Naive thymus-derived CD8-positive, alpha-beta T cell (primary cell): ENCODE data around the gene MGRN1. TPM values are rescaled to one million over a fixed set of nuclear protein-coding genes. Genes with fewer than 3 reads are reported as not detected.

ENCODE experiments used
- ATAC-seq, 2 donors: fragments of 150-1000 bp; cut with Tn5 transposase in 1 of 2; sonication (Bioruptor Pico), chemical (Tn5 transposase) in 1 of 2; 1 replicate in 1 of 2; 2 replicates in 1 of 2; pipeline ENCODE4 v1.10.0; 2021; ENCODE audit warnings: mild to moderate bottlenecking in 2 of 2, moderate library complexity in 2 of 2
- POLR2A ChIA-PET: fragments of 350-600 bp; sonication (Branson Sonifier 250); formaldehyde crosslinking; loops from one replicate; lab custom pipeline; 2021; ENCODE audit warnings: antibody characterized with exemption; lab: Charles Lee
- DNase-seq, 10 donors: peaks; one replicate each; pipeline versions ENCODE4 v3.0.0 to v3.0.0-alpha.2; 2020 to 2022
- H3K27ac Mint-ChIP-seq, 10 donors: one replicate each; pipeline ENCODE4 v1.8.0; 2020 to 2022; ENCODE audit warnings: mild to moderate bottlenecking in 10 of 10, mixed read lengths in 10 of 10, moderate library complexity in 4 of 10, inconsistent platforms in 1 of 10
- H3K27me3 Mint-ChIP-seq, 5 donors: one replicate each; pipeline ENCODE4 v1.8.0; 2021 to 2022; ENCODE audit warnings: mixed read lengths in 5 of 5
- H3K36me3 Mint-ChIP-seq, 3 donors: one replicate each; pipeline ENCODE4 v1.8.0; 2020 to 2022; ENCODE audit warnings: mixed read lengths in 3 of 3, mild to moderate bottlenecking in 2 of 3, inconsistent platforms in 1 of 3
- H3K4me1 Mint-ChIP-seq, 4 donors: one replicate each; pipeline ENCODE4 v1.8.0; 2021 to 2022; ENCODE audit warnings: mixed read lengths in 4 of 4
- H3K4me3 Mint-ChIP-seq, 10 donors: one replicate each; pipeline ENCODE4 v1.8.0; 2020 to 2022; ENCODE audit warnings: mild to moderate bottlenecking in 10 of 10, mixed read lengths in 10 of 10, moderate library complexity in 6 of 10, inconsistent platforms in 1 of 10
- H3K9me3 Mint-ChIP-seq, 9 donors: one replicate each; pipeline ENCODE4 v1.8.0; 2020 to 2022; ENCODE audit warnings: mixed read lengths in 9 of 9, mild to moderate bottlenecking in 3 of 9, inconsistent platforms in 1 of 9, moderate library complexity in 1 of 9
- polyA plus RNA-seq, 3 donors: library from polyadenylated mRNA; unstranded; fragments of 300-500 nt; fragmentation: Illumina TruSeq; gene quantifications; one replicate each; pipeline ENCODE4 v1.2.3, GENCODE V29; 2021
- total RNA-seq, 8 experiments: library from RNA in 2 of 8; stranded (reverse) in 2 of 8; gene quantifications; one replicate each; pipeline ENCODE4 v1.2.3 and lab custom pipeline; 2021 to 2026

The MGRN1 gene
- total and polyA plus RNA-seq, 5 experiments from 2014 or later, result 4.5 to 70.5 (median 5.8) TPM

- no peak overlapping the region for H3K4me3 Mint-ChIP-seq
- no peaks in the 10 kb centered on the region for H3K9me3 Mint-ChIP-seq
- POLR2A ChIA-PET, result interaction anchor here (0.6 kb wide), 1 partner anchor 195 kb away, joined by 3 read pairs; no protein-coding TSS in a partner anchor
- no peak for DNase-seq
- peak overlapping the region in 2 of 10 donors; percentile 43 to 87 for H3K27ac Mint-ChIP-seq
- peaks cover 13 to 31% (median 29%) of the 10 kb centered on the region in 4 donors for H3K4me1 Mint-ChIP-seq
- H3K36me3 Mint-ChIP-seq, result peaks cover 0 to 23% (median 0%) of the 10 kb centered on the region in 3 donors
- ATAC-seq, result no peak
- no peaks in the 10 kb centered on the region for H3K27me3 Mint-ChIP-seq
Observed at GRCh38 chr16:4673387-4674046, 48.9 kb downstream of the MGRN1 start.

- Mint-ChIP-seq H3K9me3 (no peaks in the 10 kb centered on the region), H3K36me3 (peaks cover 0 to 20% (median 0%) of the 10 kb centered on the region in 3 donors)
- POLR2A ChIA-PET, result interaction anchor here (0.7 to 3.1 kb wide), 4 partner anchors 18 to 68 kb away, joined by 3 to 27 read pairs (median 4); partner anchors contain the start of gene NUDT16L1
Observed at GRCh38 chr16:4674926-4675530, 50.4 kb downstream of the MGRN1 start.

GRCh38 chr16:4675864-4676786 is 51.5 kb downstream of the MGRN1 start:
- Mint-ChIP-seq H3K4me3 (peak overlapping the region; percentile 61 to 86 (median 81)), H3K27ac (peak overlapping the region; percentile 96 to 99 (median 98)), H3K4me1 (peaks cover 15 to 50% (median 39%) of the 10 kb centered on the region in 4 donors), H3K36me3 (peaks cover 0 to 24% (median 0%) of the 10 kb centered on the region in 3 donors), H3K27me3 (no peaks in the 10 kb centered on the region), H3K9me3 (no peaks in the 10 kb centered on the region)
- ATAC-seq (peak; percentile 83 to 92), DNase-seq (peak; percentile 37 to 81 (median 71))
- POLR2A ChIA-PET, result interaction anchor here (0.6 to 3.1 kb wide), 11 partner anchors 8 to 423 kb away, joined by 3 to 27 read pairs (median 5); partner anchors contain the start of gene NUDT16L1

More at GRCh38 chr16:4674926-4675530, 50.4 kb downstream of the MGRN1 start:
- no peak for ATAC-seq
- peak overlapping the region in 5 of 10 donors; percentile 28 to 86 (median 81) for H3K4me3 Mint-ChIP-seq
- H3K27me3 Mint-ChIP-seq, result no peaks in the 10 kb centered on the region
- H3K27ac Mint-ChIP-seq, result peak overlapping the region; percentile 59 to 99 (median 98)
- peaks cover 13 to 42% (median 36%) of the 10 kb centered on the region in 4 donors for H3K4me1 Mint-ChIP-seq
- DNase-seq, result no peak

- DNase-seq (no peak), ATAC-seq (peak; percentile 11 to 16)
- POLR2A ChIA-PET, result interaction anchor here (0.8 to 3.1 kb wide), 9 partner anchors 9 to 424 kb away, joined by 3 to 27 read pairs (median 5); partner anchors contain the start of gene NUDT16L1
- Mint-ChIP-seq H3K27me3 (no peaks in the 10 kb centered on the region), H3K4me1 (peaks cover 19 to 55% (median 45%) of the 10 kb centered on the region in 4 donors), H3K4me3 (peak overlapping the region; percentile 61 to 86 (median 81)), H3K36me3 (peaks cover 0 to 24% (median 0%) of the 10 kb centered on the region in 3 donors), H3K27ac (peak overlapping the region; percentile 96 to 99 (median 98)), H3K9me3 (no peaks in the 10 kb centered on the region)
Observed at GRCh38 chr16:4676831-4677230, 52.2 kb downstream of the MGRN1 start.

DNA sequence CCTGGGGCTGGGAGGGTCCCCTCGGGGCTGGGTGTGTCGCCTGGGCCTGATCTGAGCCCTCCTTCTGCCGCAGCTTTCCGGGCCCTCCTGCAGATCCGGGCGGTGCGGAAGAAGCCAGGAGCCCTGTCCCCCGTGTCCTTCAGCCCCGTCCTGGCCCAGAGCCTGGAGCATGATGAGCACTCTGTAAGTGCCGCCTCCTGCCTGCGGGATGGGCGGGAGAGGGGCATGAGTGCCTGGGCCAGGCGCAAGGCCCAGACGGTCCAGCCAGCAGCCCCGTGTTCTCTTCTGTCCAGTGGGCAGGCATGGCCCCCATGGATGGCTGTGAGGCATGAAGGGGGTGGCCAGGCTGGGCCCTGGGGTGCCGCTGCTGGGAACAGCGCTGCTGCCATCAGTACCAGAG is 52.8 kb downstream of the MGRN1 start:
- peaks cover 0 to 24% (median 0%) of the 10 kb centered on the region in 3 donors for H3K36me3 Mint-ChIP-seq
- H3K4me3 Mint-ChIP-seq, result peak overlapping the region in 4 of 10 donors; percentile 76 to 84 (median 82)
- POLR2A ChIA-PET, result interaction anchor here (1.2 to 3.1 kb wide), 7 partner anchors 9 to 61 kb away, joined by 3 to 27 read pairs (median 6); partner anchors contain the start of gene NUDT16L1
- ATAC-seq, result no peak
- H3K27me3 Mint-ChIP-seq, result no peaks in the 10 kb centered on the region
- DNase-seq, result no peak
- H3K9me3 Mint-ChIP-seq, result no peaks in the 10 kb centered on the region
- H3K27ac Mint-ChIP-seq, result peak overlapping the region in 9 of 10 donors; percentile 80 to 99 (median 98)
- peaks cover 19 to 60% (median 48%) of the 10 kb centered on the region in 4 donors for H3K4me1 Mint-ChIP-seq

DNA sequence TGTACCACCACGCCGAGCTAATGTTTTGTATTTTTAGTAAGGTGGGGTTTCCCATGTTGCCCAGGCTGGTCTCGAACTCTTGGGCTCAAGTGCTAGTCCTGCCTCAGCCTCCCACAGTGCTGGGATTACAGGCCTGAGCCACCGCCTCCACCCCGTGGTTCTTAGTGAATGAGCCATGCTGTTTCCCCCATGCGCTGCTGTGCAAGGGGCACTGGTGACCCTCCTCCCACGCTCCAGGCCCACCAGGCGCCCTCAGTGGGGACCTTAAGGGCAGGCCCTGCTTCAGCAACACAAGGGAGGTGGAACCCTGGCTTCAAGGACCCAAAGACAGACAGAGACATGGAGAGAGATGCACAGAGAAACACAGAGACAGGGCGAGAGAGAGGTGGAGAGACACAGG is 53.4 kb downstream of the MGRN1 start:
- POLR2A ChIA-PET, result interaction anchor here (1.8 to 3.1 kb wide), 3 partner anchors 12 to 17 kb away, joined by 9 to 27 read pairs (median 11); partner anchors contain the start of gene NUDT16L1
- H3K27ac Mint-ChIP-seq, result peak overlapping the region; percentile 71 to 99 (median 88)
- peaks cover 0 to 24% (median 0%) of the 10 kb centered on the region in 3 donors for H3K36me3 Mint-ChIP-seq
- H3K27me3 Mint-ChIP-seq, result no peaks in the 10 kb centered on the region
- ATAC-seq (no peak), DNase-seq (no peak)
- H3K4me1 Mint-ChIP-seq, result peaks cover 19 to 63% (median 48%) of the 10 kb centered on the region in 4 donors
- H3K4me3 Mint-ChIP-seq, result peak overlapping the region in 2 of 10 donors; percentile 25 to 34
- no peaks in the 10 kb centered on the region for H3K9me3 Mint-ChIP-seq

GRCh38 chr16:4678596-4678995 is 54.0 kb downstream of the MGRN1 start:
- peaks cover 19 to 64% (median 48%) of the 10 kb centered on the region in 4 donors for H3K4me1 Mint-ChIP-seq
- peak overlapping the region in 3 of 10 donors; percentile 25 to 45 (median 40) for H3K4me3 Mint-ChIP-seq
- POLR2A ChIA-PET, result no interaction called here
- ATAC-seq, result no peak
- no peaks in the 10 kb centered on the region for H3K9me3 Mint-ChIP-seq
- no peaks in the 10 kb centered on the region for H3K27me3 Mint-ChIP-seq
- no peak for DNase-seq
- H3K27ac Mint-ChIP-seq, result peak overlapping the region; percentile 71 to 99 (median 88)
- peaks cover 0 to 22% (median 0%) of the 10 kb centered on the region in 3 donors for H3K36me3 Mint-ChIP-seq

DNA sequence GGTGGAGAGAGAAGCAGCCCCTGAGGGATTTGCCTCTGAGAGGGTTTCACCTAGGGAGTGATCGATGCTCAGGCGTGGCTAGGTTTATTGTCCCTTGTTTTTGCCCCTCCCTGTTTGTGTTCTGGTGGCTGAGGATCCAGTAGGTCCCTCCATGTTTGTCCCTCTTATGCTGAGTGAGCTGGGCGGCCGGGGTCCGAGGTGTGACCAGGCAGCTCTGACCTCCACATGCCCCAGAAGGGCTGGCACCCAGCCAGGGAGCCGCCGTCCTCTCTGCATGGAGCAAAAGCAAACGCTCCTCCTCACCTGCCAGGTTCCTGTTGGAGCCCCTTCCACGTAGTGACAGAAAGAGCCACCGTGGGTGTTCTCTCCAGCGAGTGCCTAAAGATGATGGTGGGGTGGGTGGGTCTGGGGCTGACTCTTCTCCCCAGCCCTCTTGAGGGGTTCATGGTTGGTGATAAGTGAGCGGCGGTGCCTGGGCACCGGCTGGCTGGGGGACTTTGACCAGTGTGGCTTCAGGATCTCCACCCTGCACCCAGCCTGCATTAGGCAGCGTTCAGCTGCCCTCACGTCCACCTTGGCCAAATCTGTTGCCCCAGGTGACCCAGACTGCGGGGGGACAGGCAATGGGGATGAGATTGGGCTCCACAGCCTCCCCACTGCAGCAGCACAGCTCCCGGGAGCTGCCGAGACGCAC is 54.7 kb downstream of the MGRN1 start:
- DNase-seq (no peak), ATAC-seq (no peak)
- Mint-ChIP-seq H3K4me1 (peaks cover 19 to 63% (median 48%) of the 10 kb centered on the region in 4 donors), H3K27me3 (no peaks in the 10 kb centered on the region), H3K36me3 (peaks cover 0 to 20% (median 0%) of the 10 kb centered on the region in 3 donors), H3K9me3 (no peaks in the 10 kb centered on the region), H3K4me3 (no peak overlapping the region), H3K27ac (peak overlapping the region in 9 of 10 donors; percentile 71 to 99 (median 87))
- POLR2A ChIA-PET, result interaction anchor here (1.4 to 6.1 kb wide), 2 partner anchors 13 to 14 kb away, joined by 4 to 63 read pairs; partner anchors contain the start of gene NUDT16L1

DNA sequence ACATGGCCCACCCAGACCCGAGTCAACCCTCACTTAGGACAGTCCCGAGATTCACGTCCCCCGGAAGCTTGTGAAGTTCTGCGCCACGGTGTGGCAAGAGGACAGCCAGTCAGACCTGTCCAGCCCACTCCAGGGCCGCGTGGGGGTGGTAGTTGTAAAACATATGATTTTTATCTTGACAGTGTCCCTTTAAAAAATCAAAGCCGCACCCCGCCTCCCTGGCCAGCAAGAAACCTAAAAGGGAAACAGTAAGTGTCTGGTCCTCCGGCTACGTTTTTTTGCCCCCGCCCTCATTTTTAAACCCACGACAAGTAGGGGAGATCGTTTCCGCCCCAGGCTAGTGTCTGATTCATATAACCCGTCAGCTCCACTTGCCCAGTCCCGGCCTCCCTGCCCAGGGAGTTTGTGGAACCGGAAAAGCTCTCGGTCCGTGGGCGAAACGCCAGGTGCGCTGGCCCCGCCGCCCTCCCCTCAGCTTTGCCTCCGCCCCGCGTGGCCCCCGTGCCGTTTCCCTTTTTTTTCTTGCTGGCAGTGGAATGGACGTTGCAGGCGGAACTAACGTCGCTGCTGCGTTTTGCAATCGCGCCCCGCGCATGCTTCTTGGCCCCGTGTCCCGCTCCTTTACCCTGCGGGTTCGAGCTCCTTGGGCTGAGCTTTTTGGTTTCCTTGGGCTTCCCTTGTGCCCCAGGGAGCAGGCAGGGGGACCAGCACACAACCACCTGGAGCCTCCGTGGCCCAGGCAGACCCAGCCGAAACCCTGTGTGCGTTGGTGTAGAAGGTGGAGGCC is 55.4 kb downstream of the MGRN1 start:
- POLR2A ChIA-PET, result interaction anchor here (1.0 to 6.1 kb wide), 4 partner anchors 9 to 20 kb away, joined by 4 to 63 read pairs (median 4); partner anchors contain the start of gene NUDT16L1
- peak overlapping the region in 6 of 10 donors; percentile 10 to 39 (median 25) for H3K4me3 Mint-ChIP-seq
- DNase-seq (no peak), ATAC-seq (no peak)
- H3K27me3 Mint-ChIP-seq, result no peaks in the 10 kb centered on the region
- H3K27ac Mint-ChIP-seq, result peak overlapping the region in 8 of 10 donors; percentile 25 to 98 (median 80)
- peaks cover 0 to 23% (median 0%) of the 10 kb centered on the region in 3 donors for H3K36me3 Mint-ChIP-seq
- no peaks in the 10 kb centered on the region for H3K9me3 Mint-ChIP-seq
- peaks cover 19 to 62% (median 48%) of the 10 kb centered on the region in 4 donors for H3K4me1 Mint-ChIP-seq

GRCh38 chr16:4680673-4681470 is 56.2 kb downstream of the MGRN1 start:
- H3K27ac Mint-ChIP-seq, result peak overlapping the region in 9 of 10 donors; percentile 25 to 95 (median 73)

More at GRCh38 chr16:4680673-4681470, 56.2 kb downstream of the MGRN1 start:
- POLR2A ChIA-PET, result interaction anchor here (0.7 to 6.1 kb wide), 10 partner anchors 9 to 87 kb away, joined by 3 to 63 read pairs (median 4); partner anchors contain the start of gene NUDT16L1
- Mint-ChIP-seq H3K9me3 (no peaks in the 10 kb centered on the region), H3K27me3 (no peaks in the 10 kb centered on the region), H3K4me3 (peak overlapping the region in 4 of 10 donors; percentile 10 to 43 (median 35)), H3K36me3 (peaks cover 0 to 26% (median 0%) of the 10 kb centered on the region in 3 donors), H3K4me1 (peaks cover 19 to 56% (median 41%) of the 10 kb centered on the region in 4 donors)
- no peak for DNase-seq
- ATAC-seq, result no peak
